Activated CD4-positive, alpha-beta T cell treated with anti-CD3 and anti-CD28 coated beads, Interleukin-2, amount 50 U/mL, for 4 hours (primary cell): Measurements from ENCODE around the gene ARHGEF11.

Source experiments
- DNase-seq, 2 experiments: peaks; one replicate each; pipeline ENCODE4 v3.0.0-alpha.2; 2020

Gene ARHGEF11

GRCh38 chr1:157044326-157044725, 1.2 kb downstream of the ARHGEF11 start:
- no peak for DNase-seq

GRCh38 chr1:157043685-157044084, 1.9 kb downstream of the ARHGEF11 start:
- DNase-seq, result no peak

DNA sequence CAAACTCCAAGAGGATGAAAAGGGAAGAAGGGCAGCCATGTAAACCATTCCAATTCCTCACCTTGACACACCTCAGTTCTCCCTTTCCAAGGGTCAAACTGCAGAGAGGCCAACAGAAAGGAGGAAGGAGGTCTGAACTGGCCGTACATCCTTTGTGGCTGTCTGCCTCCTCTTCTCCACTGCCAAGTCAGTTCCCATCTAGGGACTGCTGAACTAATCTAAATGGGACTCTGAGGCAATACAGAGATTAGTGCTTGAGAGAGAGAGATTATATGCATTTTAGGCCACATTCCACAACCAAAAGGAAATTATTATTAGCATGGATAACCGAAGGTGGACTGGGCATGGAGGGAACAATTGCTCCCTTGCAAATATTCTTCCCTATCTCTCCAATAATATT, 2.7 kb downstream of the ARHGEF11 start:
- DNase-seq, result no peak

- no peak for DNase-seq
These were observed 4.7 kb downstream of the ARHGEF11 start for GRCh38 chr1:157040802-157041201.

DNA sequence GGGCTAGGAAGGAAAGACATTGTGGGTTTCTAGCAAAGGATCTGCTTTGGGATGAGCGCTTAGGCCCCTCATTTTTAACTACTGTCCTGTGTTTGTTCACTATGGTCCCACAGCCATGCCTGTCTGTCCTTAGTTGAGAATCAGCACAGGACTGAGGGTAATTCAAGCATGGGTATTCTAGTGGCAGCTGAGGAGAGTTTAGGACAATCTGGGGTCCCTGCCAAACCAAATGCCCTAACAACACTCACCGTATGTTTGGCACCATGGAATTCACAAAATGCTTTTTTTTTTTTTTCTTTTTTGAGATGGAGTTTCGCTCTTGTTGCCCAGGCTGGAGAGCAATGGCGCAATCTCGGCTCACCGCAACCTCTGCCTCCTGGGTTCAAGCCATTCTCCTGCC, 10.4 kb downstream of the ARHGEF11 start:
- no peak for DNase-seq

DNA sequence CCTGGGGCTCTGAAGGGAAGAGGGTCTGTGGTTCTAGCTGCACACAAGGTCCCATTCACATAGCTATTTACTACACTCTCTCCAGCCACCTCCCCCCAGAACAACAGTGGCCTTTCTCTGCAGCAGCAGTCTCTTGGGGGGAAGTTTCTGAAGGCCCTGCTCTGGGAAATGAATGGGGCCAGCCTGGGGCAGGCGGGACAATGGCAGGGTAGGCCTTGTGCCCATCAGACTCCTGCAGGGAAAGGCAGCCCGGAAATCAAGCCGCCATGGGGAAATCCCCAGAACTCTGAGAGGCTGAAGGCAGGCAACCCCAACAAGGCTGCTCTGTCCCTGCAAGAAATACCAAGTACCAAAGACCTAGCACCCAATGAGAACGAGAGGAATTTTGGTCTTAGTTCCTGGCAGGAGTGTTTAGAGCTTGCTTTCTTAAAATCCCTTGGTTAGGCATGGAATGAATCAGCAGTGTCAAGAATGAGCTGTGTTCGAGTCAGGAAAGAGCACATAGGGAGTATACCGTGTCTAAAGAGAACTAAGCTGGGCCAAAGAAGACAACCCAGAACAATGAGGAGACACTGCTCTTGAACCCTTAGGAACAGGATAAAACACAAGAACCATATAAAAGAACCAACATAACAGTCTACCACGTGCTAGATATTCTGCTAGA, 11.3 kb downstream of the ARHGEF11 start:
- no peak for DNase-seq

GRCh38 chr1:157033357-157033876, 12.1 kb downstream of the ARHGEF11 start:
- no peak for DNase-seq

GRCh38 chr1:157032303-157032702, 13.2 kb downstream of the ARHGEF11 start:
- DNase-seq, result no peak

- no peak for DNase-seq
These were observed 14.8 kb downstream of the ARHGEF11 start for GRCh38 chr1:157030728-157031127.

- no peak for DNase-seq
These were observed 16.9 kb downstream of the ARHGEF11 start for GRCh38 chr1:157028674-157029073.

- DNase-seq, result no peak
These were observed 19.7 kb downstream of the ARHGEF11 start for GRCh38 chr1:157025856-157026255.

DNA sequence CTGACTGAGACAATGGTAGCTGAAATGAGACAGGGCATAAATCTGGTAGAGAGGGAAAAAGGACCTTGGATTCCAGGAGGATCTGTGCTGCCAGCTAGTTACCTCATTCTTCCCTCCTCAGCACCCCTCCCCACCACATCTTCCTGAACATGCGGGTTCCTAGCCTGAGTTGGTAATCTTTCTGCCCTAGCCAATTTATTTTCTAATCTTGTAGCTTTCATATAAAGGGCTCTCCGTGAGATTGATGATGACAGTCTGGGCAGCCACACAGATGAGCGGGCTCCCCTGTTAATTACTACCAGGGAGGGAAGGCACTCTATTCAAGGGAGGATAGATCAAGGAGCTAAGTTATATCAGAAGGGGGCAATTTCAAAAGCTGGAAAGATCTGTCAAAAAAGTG, 20.2 kb downstream of the ARHGEF11 start:
- DNase-seq, result no peak

DNA sequence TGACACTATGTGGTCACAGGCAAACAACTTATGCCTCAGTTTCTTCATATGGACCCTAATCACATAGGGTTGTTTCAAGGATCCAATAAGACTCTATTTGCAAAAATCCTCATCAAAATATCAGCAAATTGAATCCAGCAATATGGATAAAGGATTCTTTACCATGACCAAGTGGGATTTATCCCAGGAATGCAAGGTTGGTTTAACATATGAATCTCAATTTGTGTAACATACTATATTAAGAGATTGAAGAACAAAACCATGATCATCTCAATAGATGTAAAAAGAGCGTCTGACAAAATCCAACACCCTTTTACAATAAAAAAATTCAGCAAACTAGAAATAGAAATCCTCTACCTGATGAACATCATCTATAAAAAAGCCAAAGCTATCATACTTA, 23.9 kb downstream of the ARHGEF11 start:
- no peak for DNase-seq

- no peak for DNase-seq
These were observed 26.1 kb downstream of the ARHGEF11 start for GRCh38 chr1:157019457-157019856.

DNA sequence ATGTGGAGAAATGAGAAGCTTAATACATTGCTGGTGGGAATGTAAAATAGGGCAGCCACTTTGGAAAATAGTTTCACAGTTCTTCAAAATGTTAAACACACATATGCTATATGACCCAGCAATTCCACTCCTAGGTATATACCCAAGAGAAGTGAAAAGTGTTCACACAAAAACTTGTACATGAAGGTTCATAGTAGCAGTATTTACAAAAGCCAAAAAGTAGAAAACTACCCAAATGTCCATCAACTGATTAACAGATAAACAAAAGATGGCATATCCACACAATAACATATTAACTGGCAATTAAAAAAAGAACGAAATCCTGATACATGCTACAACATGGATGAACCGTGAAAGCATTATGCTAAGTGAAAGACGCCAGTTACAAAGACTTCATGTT, 33.7 kb downstream of the ARHGEF11 start:
- DNase-seq, result no peak

DNA sequence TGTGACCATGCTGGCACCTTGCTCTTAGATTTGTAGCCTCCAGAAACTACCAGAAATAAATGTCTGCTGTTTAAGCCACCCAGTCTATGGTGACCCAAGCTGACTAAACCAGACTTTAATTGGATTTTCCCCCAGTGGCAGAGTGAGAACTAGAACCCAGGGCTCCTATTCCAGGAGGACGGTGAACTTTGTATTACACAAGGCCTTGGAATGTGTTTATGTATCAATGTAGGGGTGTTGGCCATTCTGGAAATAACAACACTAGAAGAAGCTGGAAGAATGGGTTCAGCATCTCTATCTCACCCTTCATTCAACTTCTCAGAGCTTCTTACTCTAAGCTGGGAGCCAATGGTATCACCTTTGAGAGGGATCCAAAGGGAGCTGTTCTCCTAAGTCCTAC, 37.0 kb downstream of the ARHGEF11 start:
- DNase-seq, result no peak

DNA sequence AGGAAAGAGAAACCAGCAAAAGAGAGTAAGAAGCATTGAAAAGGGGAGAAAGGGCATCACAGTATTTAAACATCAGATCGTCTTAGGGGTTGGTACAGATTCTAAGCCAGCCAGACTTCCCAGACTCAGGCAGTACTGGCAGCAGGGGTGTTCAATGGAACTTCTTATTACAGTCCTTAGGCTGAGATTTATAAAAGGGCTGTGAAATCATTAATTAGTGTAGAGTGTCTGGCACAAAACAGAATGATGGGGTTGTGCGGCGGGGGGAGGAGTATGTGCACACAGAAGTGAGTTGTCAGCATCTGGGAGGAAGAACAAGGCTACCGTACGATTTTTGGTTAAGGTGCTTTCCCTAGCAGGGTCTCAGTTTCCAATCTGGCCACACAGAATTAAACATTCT, 38.2 kb downstream of the ARHGEF11 start:
- no peak for DNase-seq

DNA sequence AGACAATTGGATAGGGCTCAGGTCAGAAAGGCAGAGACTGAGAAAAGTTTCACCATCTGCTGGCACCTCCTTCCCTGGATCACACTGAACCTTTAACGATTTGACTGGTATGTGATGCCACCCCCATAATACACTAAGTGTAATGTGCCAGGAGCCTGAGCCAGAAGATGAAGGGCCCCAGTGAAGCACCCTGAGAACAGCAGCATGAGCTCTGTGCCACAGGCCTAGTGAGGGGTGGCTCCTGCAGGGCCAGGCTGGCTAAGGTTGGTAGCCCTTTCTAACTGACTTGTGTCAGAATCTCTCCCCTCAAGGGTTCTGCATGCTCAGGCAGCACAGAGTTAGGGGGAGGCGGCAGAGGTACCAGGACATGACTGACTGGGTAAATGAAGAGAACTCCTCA, 38.9 kb downstream of the ARHGEF11 start:
- no peak for DNase-seq

DNA sequence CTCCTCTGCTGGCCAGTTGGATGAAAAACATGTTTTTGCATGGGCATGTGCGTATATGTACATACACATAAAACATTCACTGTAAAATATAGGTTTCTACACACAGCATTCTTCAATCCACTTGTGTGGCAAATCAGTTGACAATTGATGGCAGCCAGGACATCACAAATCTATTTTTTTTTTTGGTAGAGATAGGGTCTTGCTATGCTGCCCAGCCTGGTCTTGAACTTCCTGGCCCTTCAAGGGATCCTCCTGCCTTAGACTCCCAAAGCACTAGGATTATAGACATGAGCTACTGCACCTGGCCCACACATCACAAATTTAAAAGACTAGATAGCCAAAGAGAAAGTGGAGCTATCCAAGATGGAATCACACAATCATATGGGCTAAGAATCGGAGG, 39.6 kb downstream of the ARHGEF11 start:
- DNase-seq, result no peak

GRCh38 chr1:157004806-157005205, 40.7 kb downstream of the ARHGEF11 start:
- no peak for DNase-seq

DNA sequence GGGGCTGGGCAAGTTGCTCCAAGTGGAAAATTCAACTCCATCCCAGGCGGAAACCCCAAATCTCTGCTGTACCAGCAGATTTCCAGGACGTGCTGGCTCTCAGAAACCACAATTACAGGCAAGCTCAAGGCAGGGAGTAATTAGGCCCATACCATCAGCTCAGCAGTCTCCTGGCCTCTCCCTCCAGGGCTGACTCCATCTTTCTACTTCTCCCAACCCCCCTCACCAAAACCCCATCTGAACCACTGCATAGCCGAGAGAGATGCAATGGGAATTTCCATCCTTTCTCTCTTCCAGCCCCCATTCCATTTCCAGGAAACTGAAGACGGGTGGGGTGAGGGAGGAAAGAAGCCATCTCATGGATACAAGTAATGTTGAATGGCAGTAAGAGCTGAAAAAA, 41.2 kb downstream of the ARHGEF11 start:
- no peak for DNase-seq

GRCh38 chr1:157001304-157001703, 44.2 kb downstream of the ARHGEF11 start:
- DNase-seq, result no peak

DNA sequence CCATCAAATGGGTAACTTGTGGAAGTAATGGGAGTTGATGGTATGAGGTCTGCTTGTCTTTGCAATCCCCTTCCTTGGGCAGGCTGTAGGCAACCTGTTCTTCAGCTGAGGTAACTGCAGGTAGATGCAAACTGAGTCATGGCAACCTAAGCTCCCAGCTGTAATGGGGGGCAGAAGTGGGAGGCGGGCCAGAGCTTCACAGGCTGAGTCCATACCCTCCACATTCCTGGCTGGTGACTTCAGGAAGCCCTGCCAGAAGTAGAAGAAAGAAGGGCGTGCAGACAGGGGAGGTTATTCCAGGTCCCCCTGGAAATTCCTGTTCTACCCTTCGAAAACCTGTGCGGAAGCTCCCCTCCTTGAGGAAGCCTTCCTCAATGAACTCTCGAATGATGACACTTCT, 44.9 kb downstream of the ARHGEF11 start:
- DNase-seq, result no peak

GRCh38 chr1:156999596-157000320, 45.8 kb downstream of the ARHGEF11 start:
- DNase-seq, result no peak
